LHCN-M2 (cell line): ENCODE results near the gene KLF14. TPM values are rescaled to one million over a fixed set of nuclear protein-coding genes. Genes with fewer than 3 reads are reported as not detected.
"Not testable (repeated sequence)": the region's sequence is repeated elsewhere in the genome, so short reads cannot be mapped to it uniquely, and the experiment has no call there.

Experiments
- DNase-seq: peaks from one replicate; pipeline ENCODE4 v3.0.0-alpha.2; 2012; ENCODE audit warnings: low read depth
- total RNA-seq: library from RNA; depleted of rRNA; stranded (reverse); fragments of >200 nt; gene quantifications from 2 replicates; pipeline ENCODE4 v1.2.3, GENCODE V29; 2014; rRNA removed

Gene KLF14
- total RNA-seq, 1 experiment from 2014 or later: not detected

GRCh38 chr7:130719541-130719940 lies 14.5 kb downstream of the KLF14 start:
- DNase-seq: no peak

GRCh38 chr7:130712416-130712815 lies 21.6 kb downstream of the KLF14 start:
- DNase-seq: no peak

- DNase-seq: no peak
Measured at GRCh38 chr7:130708766-130709165, 25.2 kb downstream of the KLF14 start.

- DNase-seq: no peak
Measured at GRCh38 chr7:130708001-130708400, 26.0 kb downstream of the KLF14 start.

- DNase-seq: no peak
Measured at GRCh38 chr7:130703851-130704250, 30.2 kb downstream of the KLF14 start.

- no peak for DNase-seq
Measured at GRCh38 chr7:130701650-130702049, 32.4 kb downstream of the KLF14 start.

GRCh38 chr7:130700760-130701159 lies 33.2 kb downstream of the KLF14 start:
- DNase-seq: no peak

- no peak for DNase-seq
Measured at GRCh38 chr7:130699686-130700085, 34.3 kb downstream of the KLF14 start.

GRCh38 chr7:130697820-130698219 lies 36.2 kb downstream of the KLF14 start:
- DNase-seq: no peak

- peak; percentile 67 for DNase-seq
Measured at GRCh38 chr7:130695840-130696239, 38.2 kb downstream of the KLF14 start.

- not testable (repeated sequence) for DNase-seq
Measured at GRCh38 chr7:130692396-130692795, 41.6 kb downstream of the KLF14 start.

- no peak for DNase-seq
Measured at GRCh38 chr7:130689683-130690082, 44.3 kb downstream of the KLF14 start.

GRCh38 chr7:130683026-130683425 lies 51.0 kb downstream of the KLF14 start:
- no peak for DNase-seq

Other genes starting within 250 kb of the KLF14 start
- gene MEST, start 242.1 kb downstream of the KLF14 start, total RNA-seq: 197 and 202 TPM in 2 replicates
- gene COPG2, start 65.5 kb downstream of the KLF14 start, total RNA-seq: 44.3 and 54.0 TPM in 2 replicates
- not detected in 2 replicates for gene TSGA13, start 47.7 kb downstream of the KLF14 start, total RNA-seq